GM10266 (cell line): ENCODE results near the gene SNRPD1.
"Not testable (repeated sequence)": the region's sequence is repeated elsewhere in the genome, so short reads cannot be mapped to it uniquely, and the experiment has no call there.

Experiments
- DNase-seq: peaks from one replicate; pipeline ENCODE4 v3.0.0; 2012; ENCODE audit errors: extremely low spot score
- TF ChIP-seq, protein P1 (sequence below): IDR thresholded peaks from 2 replicates; pipeline ENCODE4 v1.5.1; 2012; ENCODE audit warnings: mild to moderate bottlenecking, low read depth; ENCODE audit not compliant: control insufficient read depth, insufficient read depth; ENCODE audit errors: missing control alignments

Gene SNRPD1

DNA sequence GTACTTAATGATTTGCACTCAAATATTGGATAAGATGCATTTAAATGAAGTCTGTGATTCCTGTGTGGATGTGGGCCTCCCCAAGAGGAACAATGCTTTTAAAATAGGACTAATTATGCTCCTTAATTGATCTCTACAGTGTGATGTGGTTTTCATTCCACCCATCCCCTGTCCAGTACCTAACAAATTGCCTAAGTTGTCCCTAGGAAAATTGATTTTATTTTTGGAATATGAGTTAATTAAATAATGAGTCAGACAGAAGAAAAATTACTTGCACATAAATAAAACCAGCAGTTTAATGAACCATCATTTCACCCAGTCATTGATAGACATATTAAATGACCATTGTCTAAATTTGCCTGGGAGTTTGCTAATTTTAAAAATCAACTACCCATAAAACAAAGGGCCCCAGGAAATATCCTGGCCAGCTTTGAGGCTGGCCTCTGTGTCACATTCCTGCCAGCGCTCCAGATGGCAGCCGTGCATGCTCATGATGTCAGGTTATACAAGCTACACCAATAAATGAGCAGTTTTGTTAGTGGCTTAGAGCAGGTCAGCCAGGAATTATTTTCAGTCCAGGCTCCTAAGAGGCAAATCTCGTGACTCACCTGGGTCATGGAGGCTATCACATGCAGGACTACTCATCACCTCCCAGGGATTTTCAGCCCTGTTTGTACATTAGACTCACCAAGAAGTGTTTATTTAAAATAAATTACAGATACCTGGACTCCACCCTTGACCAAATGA lies 60.6 kb downstream of the SNRPD1 start:
- TF ChIP-seq, protein P1, sequence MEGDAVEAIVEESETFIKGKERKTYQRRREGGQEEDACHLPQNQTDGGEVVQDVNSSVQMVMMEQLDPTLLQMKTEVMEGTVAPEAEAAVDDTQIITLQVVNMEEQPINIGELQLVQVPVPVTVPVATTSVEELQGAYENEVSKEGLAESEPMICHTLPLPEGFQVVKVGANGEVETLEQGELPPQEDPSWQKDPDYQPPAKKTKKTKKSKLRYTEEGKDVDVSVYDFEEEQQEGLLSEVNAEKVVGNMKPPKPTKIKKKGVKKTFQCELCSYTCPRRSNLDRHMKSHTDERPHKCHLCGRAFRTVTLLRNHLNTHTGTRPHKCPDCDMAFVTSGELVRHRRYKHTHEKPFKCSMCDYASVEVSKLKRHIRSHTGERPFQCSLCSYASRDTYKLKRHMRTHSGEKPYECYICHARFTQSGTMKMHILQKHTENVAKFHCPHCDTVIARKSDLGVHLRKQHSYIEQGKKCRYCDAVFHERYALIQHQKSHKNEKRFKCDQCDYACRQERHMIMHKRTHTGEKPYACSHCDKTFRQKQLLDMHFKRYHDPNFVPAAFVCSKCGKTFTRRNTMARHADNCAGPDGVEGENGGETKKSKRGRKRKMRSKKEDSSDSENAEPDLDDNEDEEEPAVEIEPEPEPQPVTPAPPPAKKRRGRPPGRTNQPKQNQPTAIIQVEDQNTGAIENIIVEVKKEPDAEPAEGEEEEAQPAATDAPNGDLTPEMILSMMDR, result no peak
- no peak for DNase-seq

GRCh38 chr18:21675354-21675753 lies 63.2 kb downstream of the SNRPD1 start:
- not testable (repeated sequence) for DNase-seq

- DNase-seq, result no peak
- TF ChIP-seq, protein P1, result no peak
Observed at GRCh38 chr18:21678859-21679258, 66.7 kb downstream of the SNRPD1 start.

GRCh38 chr18:21680161-21680560 lies 68.0 kb downstream of the SNRPD1 start:
- TF ChIP-seq, protein P1, result no peak
- no peak for DNase-seq

- TF ChIP-seq, protein P1, result no peak
- peak; percentile 28 for DNase-seq
Observed at GRCh38 chr18:21682371-21683051, 70.4 kb downstream of the SNRPD1 start.
